ENCODE data around the gene OR52E5.

GRCh38 chr11:5857590-5857989, 35.4 kb upstream of the OR52E5 start, which contains the start of gene OR52E8:
- TF ChIP-seq POLR2A (IDR thresholded peaks at IDR 0.05; ENCODE audit: insufficient read depth in 1 of 2, low read depth in 2 of 2, low read length in 2 of 2) = no peak
- TF ChIP-seq TFDP1 (CRISPR knock-in tag; IDR thresholded peaks at IDR 0.05; ENCODE audit: borderline replicate concordance) = no peak
- TF ChIP-seq TBL1XR1 (IDR thresholded peaks at IDR 0.05; ENCODE audit: borderline replicate concordance, low read length, partially characterized antibody) = no peak
- TF ChIP-seq YY1 (IDR thresholded peaks at IDR 0.05; ENCODE audit: insufficient read depth, insufficient replicate concordance, low read depth, low read length) = no peak
- TF ChIP-seq MNT (IDR thresholded peaks at IDR 0.05) = no peak
- no peak for TF ChIP-seq TBP (CRISPR knock-in tag; IDR thresholded peaks at IDR 0.05)
- TF ChIP-seq, protein P1, sequence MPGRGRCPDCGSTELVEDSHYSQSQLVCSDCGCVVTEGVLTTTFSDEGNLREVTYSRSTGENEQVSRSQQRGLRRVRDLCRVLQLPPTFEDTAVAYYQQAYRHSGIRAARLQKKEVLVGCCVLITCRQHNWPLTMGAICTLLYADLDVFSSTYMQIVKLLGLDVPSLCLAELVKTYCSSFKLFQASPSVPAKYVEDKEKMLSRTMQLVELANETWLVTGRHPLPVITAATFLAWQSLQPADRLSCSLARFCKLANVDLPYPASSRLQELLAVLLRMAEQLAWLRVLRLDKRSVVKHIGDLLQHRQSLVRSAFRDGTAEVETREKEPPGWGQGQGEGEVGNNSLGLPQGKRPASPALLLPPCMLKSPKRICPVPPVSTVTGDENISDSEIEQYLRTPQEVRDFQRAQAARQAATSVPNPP (CRISPR knock-in tag; IDR thresholded peaks at IDR 0.05) = no peak
- TF ChIP-seq EZH2 (conservative IDR thresholded peaks at IDR 0.05; ENCODE audit: low read depth, low read length) = no peak
- TF ChIP-seq, protein P2, sequence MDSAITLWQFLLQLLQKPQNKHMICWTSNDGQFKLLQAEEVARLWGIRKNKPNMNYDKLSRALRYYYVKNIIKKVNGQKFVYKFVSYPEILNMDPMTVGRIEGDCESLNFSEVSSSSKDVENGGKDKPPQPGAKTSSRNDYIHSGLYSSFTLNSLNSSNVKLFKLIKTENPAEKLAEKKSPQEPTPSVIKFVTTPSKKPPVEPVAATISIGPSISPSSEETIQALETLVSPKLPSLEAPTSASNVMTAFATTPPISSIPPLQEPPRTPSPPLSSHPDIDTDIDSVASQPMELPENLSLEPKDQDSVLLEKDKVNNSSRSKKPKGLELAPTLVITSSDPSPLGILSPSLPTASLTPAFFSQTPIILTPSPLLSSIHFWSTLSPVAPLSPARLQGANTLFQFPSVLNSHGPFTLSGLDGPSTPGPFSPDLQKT (CRISPR knock-in tag; IDR thresholded peaks at IDR 0.05; ENCODE audit: borderline replicate concordance) = no peak
- TF ChIP-seq FOXA3 (CRISPR knock-in tag; IDR thresholded peaks at IDR 0.05) = no peak
- TF ChIP-seq CTCF (CRISPR knock-in tag; IDR thresholded peaks at IDR 0.05) = no peak
- TF ChIP-seq ZNF883 (CRISPR knock-in tag; IDR thresholded peaks at IDR 0.05; ENCODE audit: not compliant biosample characterization) = no peak

Data from HepG2 (cell line).